GM12892 (cell line): ENCODE data around the gene B3GAT2.

Experiments used
- DNase-seq: peaks from one replicate; pipeline ENCODE4 v3.0.0; 2011; ENCODE audit not compliant: insufficient read length
- FAIRE-seq: peaks from 2 replicates; lab custom pipeline; 2011; peaks lifted over from hg19 to GRCh38; lab: Jason Lieb, UNC
- POLR2A ChIP-seq: IDR thresholded peaks from 2 replicates; pipeline ENCODE4 v1.6.1; 2011; ENCODE audit warnings: low read depth, low read length, control low read depth
- POLR2AphosphoS5 ChIP-seq: IDR thresholded peaks from 2 replicates; pipeline ENCODE4 v1.6.1; 2011; ENCODE audit warnings: low read depth, low read length, control low read depth
- TAF1 ChIP-seq: IDR thresholded peaks from 2 replicates; pipeline ENCODE4 v1.6.1; 2011; ENCODE audit warnings: low read depth, mild to moderate bottlenecking, control low read depth, low read length, borderline replicate concordance

B3GAT2 gene

DNA sequence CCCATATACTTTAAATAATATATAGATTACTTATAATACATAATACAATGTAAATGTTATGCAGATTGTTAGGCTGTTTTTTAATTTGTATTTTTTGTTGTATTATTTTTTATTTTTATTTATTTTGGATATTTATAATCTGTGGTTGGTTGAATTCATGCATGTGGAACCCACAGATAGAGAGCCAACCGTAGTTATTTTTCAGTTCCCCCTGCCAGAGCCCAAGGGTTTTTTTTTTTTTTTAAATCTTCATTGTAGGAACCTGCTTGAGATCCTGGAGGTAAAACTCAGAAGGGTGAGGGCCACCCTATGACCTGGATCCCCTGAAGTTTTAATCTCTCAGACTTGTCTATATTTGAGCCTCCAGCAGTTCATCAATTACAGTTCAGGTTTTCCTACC is 133.2 kb downstream of the B3GAT2 start:
- TF ChIP-seq TAF1 (no peak), POLR2A (no peak), POLR2AphosphoS5 (no peak)
- no peak for DNase-seq
- no peak for FAIRE-seq

DNA sequence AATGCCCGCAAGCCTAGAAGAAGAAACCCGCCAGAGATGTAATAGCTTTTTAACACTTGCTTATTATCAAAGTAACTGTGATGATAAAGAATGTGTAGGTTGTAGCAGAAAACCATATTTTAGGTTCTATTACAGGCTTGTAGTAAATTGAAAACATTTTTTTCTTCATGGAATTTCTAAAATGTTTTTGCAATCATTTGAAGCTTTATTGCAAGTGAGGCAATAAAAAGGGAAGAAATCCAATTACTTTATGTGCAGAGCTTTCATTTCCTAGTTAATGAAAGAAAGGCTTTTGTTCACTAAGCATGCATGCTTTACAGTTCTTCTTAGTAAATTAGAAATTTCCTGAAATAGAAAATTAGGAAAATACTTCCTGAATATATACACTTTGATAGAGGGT is 135.1 kb downstream of the B3GAT2 start:
- FAIRE-seq (no peak), DNase-seq (no peak)
- no peak for TF ChIP-seq TAF1
- no peak for TF ChIP-seq POLR2A
- TF ChIP-seq POLR2AphosphoS5 = no peak

DNA sequence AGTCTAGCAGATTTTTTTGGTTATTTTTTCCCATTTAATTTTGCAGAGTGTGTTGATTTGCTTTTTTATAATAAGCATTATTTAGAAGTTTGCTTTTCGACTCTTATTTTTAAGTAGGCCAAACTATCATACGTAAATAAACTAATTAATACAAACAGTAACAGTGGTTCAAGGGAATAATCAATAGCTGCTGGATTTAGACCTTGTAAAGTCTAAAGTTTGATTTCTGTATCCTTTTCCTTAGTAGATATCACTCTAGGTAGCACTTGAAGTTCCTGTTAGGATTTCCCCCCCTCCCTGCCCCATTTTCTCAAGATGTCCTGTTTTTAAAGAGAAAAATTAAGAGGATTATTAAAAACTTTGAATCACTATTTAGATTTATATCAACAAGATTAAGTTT is 136.1 kb downstream of the B3GAT2 start:
- TF ChIP-seq TAF1 (no peak), POLR2AphosphoS5 (no peak), POLR2A (no peak)
- FAIRE-seq (no peak), DNase-seq (no peak)

DNA sequence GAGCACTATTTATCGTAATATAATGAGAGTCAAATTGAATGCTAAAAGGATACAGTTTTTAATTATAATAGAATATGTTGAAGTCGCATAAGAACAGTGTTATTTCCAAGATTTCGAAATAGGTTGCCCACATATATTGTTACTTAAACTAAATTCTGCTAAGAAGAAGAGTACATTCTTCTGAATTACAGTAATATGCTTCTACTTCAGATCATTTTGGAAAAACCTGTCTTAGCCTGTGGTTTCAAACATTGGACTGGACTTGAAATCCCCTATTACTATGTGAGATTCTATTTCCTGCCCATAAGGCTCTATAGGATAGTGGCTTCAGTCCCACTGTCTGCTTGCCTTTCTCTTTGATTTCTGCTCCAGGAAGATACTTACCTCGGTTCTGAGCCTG is 137.2 kb downstream of the B3GAT2 start:
- DNase-seq (no peak), FAIRE-seq (no peak)
- TF ChIP-seq TAF1 (no peak), POLR2AphosphoS5 (no peak), POLR2A (no peak)

DNA sequence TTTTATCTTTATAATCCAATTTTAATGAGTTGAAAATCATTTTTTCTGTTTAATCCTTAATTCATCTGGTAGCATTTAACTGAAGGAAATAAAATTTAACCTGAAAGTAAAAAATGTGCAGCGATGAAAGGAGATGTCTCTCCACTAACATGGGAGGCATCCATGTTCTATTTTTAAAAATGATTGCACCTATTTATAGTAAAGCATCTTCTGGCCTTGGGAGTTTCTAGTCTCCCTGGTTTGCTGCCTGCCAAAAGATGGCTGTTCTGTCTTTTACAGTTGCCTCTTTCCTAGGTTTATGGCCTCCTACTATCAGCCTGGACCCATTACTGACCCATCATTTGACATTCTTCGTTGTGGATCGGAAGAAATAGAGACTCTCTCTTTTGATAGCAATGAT is 143.0 kb downstream of the B3GAT2 start:
- no peak for TF ChIP-seq POLR2AphosphoS5
- no peak for TF ChIP-seq TAF1
- no peak for TF ChIP-seq POLR2A
- FAIRE-seq (no peak), DNase-seq (no peak)

DNA sequence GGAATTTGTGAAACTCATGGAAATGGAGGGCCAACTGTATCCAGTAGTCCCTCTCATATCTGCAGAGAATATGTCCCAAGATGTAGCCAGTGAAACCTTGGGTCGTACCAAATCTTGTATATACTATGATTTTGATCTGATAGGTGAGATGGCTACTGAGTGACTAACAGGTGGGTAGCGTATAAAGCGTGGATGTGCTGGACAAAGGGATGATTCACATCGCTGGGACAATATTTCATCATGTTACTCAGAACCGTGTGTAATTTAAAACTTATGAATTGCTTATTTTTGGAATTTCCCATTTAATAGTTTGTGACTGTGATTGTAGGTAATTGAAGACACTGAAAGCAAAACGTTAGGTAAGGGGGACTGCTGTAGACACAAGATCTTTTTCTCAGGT is 145.1 kb downstream of the B3GAT2 start:
- FAIRE-seq (no peak), DNase-seq (no peak)
- TF ChIP-seq POLR2AphosphoS5 (no peak), POLR2A (no peak), TAF1 (no peak)
